Uterus (tissue), 2 donors: Measurements from ENCODE around the gene BRAF.

Experiments used
- POLR2A ChIP-seq, 2 donors: fragments of 450-650 bp; IDR thresholded peaks; one replicate each; pipeline ENCODE4 v1.6.1; 2016; ENCODE audit warnings: antibody characterized with exemption in 2 of 2, mild to moderate bottlenecking in 1 of 2, moderate library complexity in 1 of 2
- TF ChIP-seq, protein P1 (sequence below), 4 experiments: fragments of 200-600 bp in 2 of 4; fragments of 450-650 bp in 2 of 4; sonication (generic) in 2 of 4; IDR thresholded peaks; one replicate each; pipeline ENCODE4 v1.5.1; 2016 to 2019; ENCODE audit warnings: antibody characterized with exemption in 4 of 4, mild to moderate bottlenecking in 2 of 4, moderate library complexity in 1 of 4

DNA sequence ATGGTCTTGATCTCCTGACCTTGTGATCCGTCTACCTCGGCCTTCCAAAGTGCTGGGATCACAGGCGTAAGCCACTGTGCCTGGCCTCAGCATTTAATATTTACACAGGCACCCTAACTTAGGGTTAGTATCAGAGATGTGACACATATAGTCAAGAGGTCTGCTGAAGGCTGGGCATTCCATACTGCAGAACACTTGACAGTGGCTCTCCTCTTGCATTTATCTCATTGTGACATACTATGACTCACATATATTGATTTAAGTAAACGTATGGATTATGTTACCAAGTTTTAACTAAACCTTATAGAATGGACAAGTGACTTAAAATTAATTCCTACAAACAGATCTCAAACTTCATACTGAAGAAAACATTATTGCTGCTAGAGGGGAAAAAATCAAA, 36.6 kb downstream of the BRAF start:
- no peak for TF ChIP-seq POLR2A (IDR thresholded peaks at IDR 0.05)
- TF ChIP-seq, protein P1, sequence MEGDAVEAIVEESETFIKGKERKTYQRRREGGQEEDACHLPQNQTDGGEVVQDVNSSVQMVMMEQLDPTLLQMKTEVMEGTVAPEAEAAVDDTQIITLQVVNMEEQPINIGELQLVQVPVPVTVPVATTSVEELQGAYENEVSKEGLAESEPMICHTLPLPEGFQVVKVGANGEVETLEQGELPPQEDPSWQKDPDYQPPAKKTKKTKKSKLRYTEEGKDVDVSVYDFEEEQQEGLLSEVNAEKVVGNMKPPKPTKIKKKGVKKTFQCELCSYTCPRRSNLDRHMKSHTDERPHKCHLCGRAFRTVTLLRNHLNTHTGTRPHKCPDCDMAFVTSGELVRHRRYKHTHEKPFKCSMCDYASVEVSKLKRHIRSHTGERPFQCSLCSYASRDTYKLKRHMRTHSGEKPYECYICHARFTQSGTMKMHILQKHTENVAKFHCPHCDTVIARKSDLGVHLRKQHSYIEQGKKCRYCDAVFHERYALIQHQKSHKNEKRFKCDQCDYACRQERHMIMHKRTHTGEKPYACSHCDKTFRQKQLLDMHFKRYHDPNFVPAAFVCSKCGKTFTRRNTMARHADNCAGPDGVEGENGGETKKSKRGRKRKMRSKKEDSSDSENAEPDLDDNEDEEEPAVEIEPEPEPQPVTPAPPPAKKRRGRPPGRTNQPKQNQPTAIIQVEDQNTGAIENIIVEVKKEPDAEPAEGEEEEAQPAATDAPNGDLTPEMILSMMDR (IDR thresholded peaks at IDR 0.05), result no peak
